HG02885 (cell line): Measurements from ENCODE around the gene SH3D19.

Source experiments
- ATAC-seq: cut with Tn5 transposase; IDR thresholded peaks from one replicate; pipeline ENCODE4 v1.9.1; 2021; ENCODE audit warnings: mild to moderate bottlenecking; ENCODE audit not compliant: unreplicated experiment, poor library complexity

Gene SH3D19

GRCh38 chr4:151325111-151325948, at the start of gene SH3D19:
SH3D19 (minus strand) TSS chr4:151325605; CDS start chr4:151325352, 253 bp downstream.
- ATAC-seq = no peak

GRCh38 chr4:151362404-151363164, 37.2 kb upstream of the SH3D19 start:
- ATAC-seq = peak; percentile 99

GRCh38 chr4:151361966-151362365, 36.6 kb upstream of the SH3D19 start:
- no peak for ATAC-seq

GRCh38 chr4:151361126-151361525, 35.7 kb upstream of the SH3D19 start:
- ATAC-seq = no peak

- no peak for ATAC-seq
Observed at GRCh38 chr4:151359576-151359975, 34.2 kb upstream of the SH3D19 start.

GRCh38 chr4:151358266-151358665, 32.9 kb upstream of the SH3D19 start:
- no peak for ATAC-seq

- no peak for ATAC-seq
Observed at GRCh38 chr4:151356510-151356909, 31.1 kb upstream of the SH3D19 start.

GRCh38 chr4:151355155-151355554, 29.8 kb upstream of the SH3D19 start:
- no peak for ATAC-seq

GRCh38 chr4:151347490-151348235, 22.3 kb upstream of the SH3D19 start:
- ATAC-seq = no peak

GRCh38 chr4:151344948-151345347, 19.5 kb upstream of the SH3D19 start:
- ATAC-seq = no peak

- ATAC-seq = no peak
Observed at GRCh38 chr4:151340751-151341385, 15.5 kb upstream of the SH3D19 start.

GRCh38 chr4:151339467-151339866, 14.1 kb upstream of the SH3D19 start:
- no peak for ATAC-seq

- ATAC-seq = no peak
Observed at GRCh38 chr4:151331276-151332042, 6.1 kb upstream of the SH3D19 start.

GRCh38 chr4:151329217-151330007, 4.0 kb upstream of the SH3D19 start:
- no peak for ATAC-seq

- no peak for ATAC-seq
Observed at GRCh38 chr4:151325949-151326246, 493 bp upstream of the SH3D19 start.

- no peak for ATAC-seq
Observed at GRCh38 chr4:151324752-151325110, 674 bp downstream of the SH3D19 start.

- ATAC-seq = no peak
Observed at GRCh38 chr4:151324124-151324751, 1.2 kb downstream of the SH3D19 start.

GRCh38 chr4:151323667-151324066, 1.7 kb downstream of the SH3D19 start:
- no peak for ATAC-seq

- no peak for ATAC-seq
Observed at GRCh38 chr4:151322570-151322969, 2.8 kb downstream of the SH3D19 start.
